SK-N-MC (cell line): ENCODE results near the gene ZNF358.

ENCODE experiments used
- DNase-seq: peaks from one replicate; pipeline ENCODE4 v3.0.0-alpha.2; 2011; ENCODE audit warnings: low read depth, low spot score
- H3K27ac ChIP-seq: fragments of 200-600 bp; sonication (generic); 2 replicates; pipeline ENCODE4 v1.5.1; 2016; ENCODE audit warnings: mixed run types
- H3K36me3 ChIP-seq: fragments of 200-600 bp; sonication (generic); 2 replicates; pipeline ENCODE4 v1.6.1; 2017; ENCODE audit warnings: antibody characterized with exemption, low read length, mixed read lengths; ENCODE audit not compliant: insufficient read depth
- H3K4me3 ChIP-seq: fragments of 200-600 bp; sonication (generic); 2 replicates; pipeline ENCODE4 v1.5.1; 2016
- H3K9ac ChIP-seq: fragments of 200-600 bp; sonication (generic); 2 replicates; pipeline ENCODE4 v1.8.0; 2017; ENCODE audit warnings: mixed run types, mixed read lengths; ENCODE audit not compliant: insufficient read length
- H3K9me3 ChIP-seq: fragments of 200-600 bp; sonication (generic); 2 replicates; pipeline ENCODE4 v1.6.1; 2017; ENCODE audit warnings: low read depth, mild to moderate bottlenecking, antibody characterized with exemption, low read length, moderate library complexity, mixed read lengths
- EZH2 ChIP-seq: fragments of 200-600 bp; sonication (generic); IDR thresholded peaks from one replicate; pipeline ENCODE4 v1.6.1; 2017; ENCODE audit warnings: antibody characterized with exemption
- FOXP2 ChIP-seq: optimal IDR thresholded peaks from 2 replicates; pipeline ENCODE3; 2011; ENCODE audit warnings: mild to moderate bottlenecking, moderate library complexity; ENCODE audit not compliant: insufficient read depth; ENCODE audit errors: extremely low read length, control extremely low read depth
- POLR2AphosphoS5 ChIP-seq: IDR thresholded peaks from 2 replicates; pipeline ENCODE4 v1.6.1; 2012; ENCODE audit warnings: mild to moderate bottlenecking, low read depth, low read length, borderline replicate concordance

The ZNF358 gene

DNA sequence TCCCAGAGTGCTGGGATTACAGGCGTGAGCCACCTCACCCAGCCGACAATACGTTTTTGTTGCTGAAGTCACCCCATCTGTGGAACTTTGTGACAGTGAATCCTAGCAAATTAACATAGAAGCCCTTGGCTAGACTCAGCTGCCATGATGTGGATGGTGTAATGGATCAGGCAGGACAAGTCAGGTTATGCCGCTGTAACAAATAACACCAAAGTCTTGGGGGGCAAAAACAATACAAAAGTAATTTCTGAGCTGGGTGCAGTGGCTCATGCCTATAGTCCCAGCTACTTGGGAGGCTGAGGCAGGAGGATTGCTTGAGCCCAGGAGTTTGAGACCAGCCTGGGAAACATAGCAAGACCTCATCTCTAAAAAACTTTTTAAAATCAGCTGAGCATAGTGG, 49.0 kb downstream of the ZNF358 start:
- Histone ChIP-seq H3K9ac (no peak overlapping the region), H3K4me3 (no peak overlapping the region), H3K36me3 (no peaks in the 10 kb centered on the region), H3K27ac (no peak overlapping the region), H3K9me3 (no peaks in the 10 kb centered on the region)
- TF ChIP-seq POLR2AphosphoS5 (no peak), FOXP2 (no peak), EZH2 (no peak)
- no peak for DNase-seq

DNA sequence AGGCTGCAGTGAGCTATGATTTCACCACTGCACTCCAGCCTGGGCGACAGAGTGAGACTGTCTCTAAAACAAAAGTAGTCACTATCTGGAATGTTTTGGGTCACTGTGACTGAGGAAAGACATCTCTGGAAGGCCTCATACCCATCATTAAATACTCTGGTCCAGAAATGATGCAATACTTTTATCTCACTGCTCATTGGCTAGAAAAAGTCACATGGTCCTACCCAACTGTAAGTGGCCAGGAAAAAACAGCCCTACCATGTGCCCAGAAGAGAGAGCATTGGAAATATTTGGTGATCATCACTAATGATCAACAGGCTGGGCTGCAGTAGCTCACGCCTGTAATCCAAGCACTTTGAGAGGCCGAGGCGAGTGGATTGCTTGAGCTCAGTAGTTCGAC, 49.4 kb downstream of the ZNF358 start:
- no peak for TF ChIP-seq EZH2
- TF ChIP-seq POLR2AphosphoS5 = no peak
- TF ChIP-seq FOXP2 = no peak
- H3K4me3 ChIP-seq = no peak overlapping the region
- no peak for DNase-seq
- no peaks in the 10 kb centered on the region for H3K36me3 ChIP-seq
- H3K9me3 ChIP-seq = no peaks in the 10 kb centered on the region
- no peak overlapping the region for H3K27ac ChIP-seq
- no peak overlapping the region for H3K9ac ChIP-seq
